ENCODE measurements around the gene SDC1.
A peak's percentile ranks its signal among the peaks of the same experiment; 100 is the strongest.

The SDC1 gene

DNA sequence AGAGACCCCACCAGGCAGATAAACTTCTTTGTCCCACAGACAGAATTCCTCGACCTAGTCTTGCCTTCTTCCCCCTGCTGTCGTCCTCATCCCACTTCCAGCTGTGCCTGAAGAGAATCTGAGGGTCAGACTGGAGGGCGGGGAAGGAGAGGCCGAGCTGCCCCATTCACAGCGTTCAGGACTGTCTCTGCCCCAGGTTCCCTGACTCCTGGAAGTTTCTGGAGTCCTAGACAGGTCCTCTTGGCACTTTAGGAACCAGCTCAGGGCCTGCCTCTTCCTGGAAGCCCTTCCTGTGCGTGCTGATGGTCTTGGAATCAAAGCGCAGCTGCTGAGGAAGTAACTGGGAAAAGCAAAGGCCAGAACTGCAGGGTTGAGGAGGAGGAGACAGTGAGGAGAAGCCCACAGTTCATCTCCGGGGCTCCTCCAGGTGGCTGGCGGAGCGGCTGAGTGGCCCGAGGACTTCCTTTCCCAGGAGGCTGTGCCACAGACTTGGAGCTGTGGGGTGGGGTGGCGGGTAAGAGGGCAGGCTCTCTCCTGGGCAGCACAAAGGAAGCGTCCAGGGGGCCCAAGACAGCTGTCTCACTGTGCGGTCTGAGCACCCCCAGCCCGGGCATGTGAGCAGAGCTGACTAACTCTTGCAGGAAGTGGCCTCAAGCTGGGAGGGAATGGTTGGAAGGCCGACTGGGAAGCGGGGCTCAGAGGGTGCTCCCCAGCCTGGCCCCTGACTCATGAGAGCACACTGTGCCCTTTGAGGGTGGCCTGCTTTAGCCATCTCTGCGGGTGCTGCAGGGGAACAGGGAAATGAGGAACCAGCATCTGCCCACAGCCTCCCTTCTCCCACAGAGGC, 39.5 kb downstream of the SDC1 start:
- H3K27me3 Mint-ChIP-seq (ENCODE audit: low read depth, poor library complexity) = peaks cover 12% of the 10 kb centered on the region
- no peaks in the 10 kb centered on the region for H3K36me3 Mint-ChIP-seq (ENCODE audit: low read depth)
- TF ChIP-seq, protein P1, sequence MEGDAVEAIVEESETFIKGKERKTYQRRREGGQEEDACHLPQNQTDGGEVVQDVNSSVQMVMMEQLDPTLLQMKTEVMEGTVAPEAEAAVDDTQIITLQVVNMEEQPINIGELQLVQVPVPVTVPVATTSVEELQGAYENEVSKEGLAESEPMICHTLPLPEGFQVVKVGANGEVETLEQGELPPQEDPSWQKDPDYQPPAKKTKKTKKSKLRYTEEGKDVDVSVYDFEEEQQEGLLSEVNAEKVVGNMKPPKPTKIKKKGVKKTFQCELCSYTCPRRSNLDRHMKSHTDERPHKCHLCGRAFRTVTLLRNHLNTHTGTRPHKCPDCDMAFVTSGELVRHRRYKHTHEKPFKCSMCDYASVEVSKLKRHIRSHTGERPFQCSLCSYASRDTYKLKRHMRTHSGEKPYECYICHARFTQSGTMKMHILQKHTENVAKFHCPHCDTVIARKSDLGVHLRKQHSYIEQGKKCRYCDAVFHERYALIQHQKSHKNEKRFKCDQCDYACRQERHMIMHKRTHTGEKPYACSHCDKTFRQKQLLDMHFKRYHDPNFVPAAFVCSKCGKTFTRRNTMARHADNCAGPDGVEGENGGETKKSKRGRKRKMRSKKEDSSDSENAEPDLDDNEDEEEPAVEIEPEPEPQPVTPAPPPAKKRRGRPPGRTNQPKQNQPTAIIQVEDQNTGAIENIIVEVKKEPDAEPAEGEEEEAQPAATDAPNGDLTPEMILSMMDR (IDR thresholded peaks at IDR 0.05) = no peak
- no peak overlapping the region for H3K4me3 Mint-ChIP-seq
- H3K4me1 Mint-ChIP-seq = peaks cover 80% of the 10 kb centered on the region
- H3K27ac Mint-ChIP-seq = peak overlapping the region; percentile 68
- no peaks in the 10 kb centered on the region for H3K9me3 Mint-ChIP-seq
- DNase-seq = no peak

DNA sequence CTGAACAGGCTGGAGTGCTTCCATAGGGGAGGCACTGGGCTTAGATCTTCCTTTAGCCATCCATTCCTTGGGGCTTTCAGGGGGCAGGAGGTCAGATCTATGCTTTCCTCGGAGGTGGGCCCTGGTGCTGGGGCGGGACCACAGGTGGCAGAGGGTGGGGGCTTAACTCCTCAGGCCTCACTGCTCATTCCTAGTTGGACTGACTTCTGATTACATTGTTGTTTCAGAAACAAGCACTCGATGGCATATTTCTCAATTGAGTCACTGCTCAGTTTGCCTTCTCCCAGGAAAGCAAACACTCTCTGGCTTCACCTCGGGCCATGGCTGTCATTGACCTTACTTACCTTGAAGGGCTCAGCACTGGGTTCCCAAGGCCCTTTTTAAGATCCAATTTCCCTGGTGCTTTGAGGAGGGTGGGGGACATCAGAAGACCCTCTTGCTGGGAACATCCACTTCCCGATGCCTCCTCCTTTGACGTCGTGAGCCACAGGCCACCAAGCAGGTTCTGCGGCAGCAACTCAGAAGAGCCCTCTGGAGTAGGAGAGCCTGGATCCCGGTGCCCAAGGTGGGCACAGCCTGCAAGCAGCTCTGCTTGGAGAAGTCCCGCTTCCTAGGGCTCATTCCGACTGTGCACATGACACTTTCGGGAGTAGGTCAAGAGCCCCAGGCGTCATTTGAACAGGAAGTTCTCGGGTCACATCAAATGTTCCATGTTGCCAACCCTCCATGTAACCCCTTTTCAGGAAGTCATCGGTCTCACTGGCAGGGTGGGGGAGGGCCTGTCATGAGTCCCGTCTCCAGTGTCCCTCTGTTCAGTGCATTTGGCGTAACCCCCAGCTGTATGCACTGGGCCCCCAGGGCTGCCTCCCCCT, 40.6 kb downstream of the SDC1 start:
- Mint-ChIP-seq H3K27ac (no peak overlapping the region), H3K4me3 (no peak overlapping the region), H3K4me1 (peaks cover 69% of the 10 kb centered on the region), H3K27me3 (ENCODE audit: low read depth, poor library complexity) (peaks cover 12% of the 10 kb centered on the region), H3K9me3 (no peaks in the 10 kb centered on the region), H3K36me3 (ENCODE audit: low read depth) (no peaks in the 10 kb centered on the region)
- no peak for DNase-seq
- TF ChIP-seq, protein P1 (IDR thresholded peaks at IDR 0.05) = no peak

DNA sequence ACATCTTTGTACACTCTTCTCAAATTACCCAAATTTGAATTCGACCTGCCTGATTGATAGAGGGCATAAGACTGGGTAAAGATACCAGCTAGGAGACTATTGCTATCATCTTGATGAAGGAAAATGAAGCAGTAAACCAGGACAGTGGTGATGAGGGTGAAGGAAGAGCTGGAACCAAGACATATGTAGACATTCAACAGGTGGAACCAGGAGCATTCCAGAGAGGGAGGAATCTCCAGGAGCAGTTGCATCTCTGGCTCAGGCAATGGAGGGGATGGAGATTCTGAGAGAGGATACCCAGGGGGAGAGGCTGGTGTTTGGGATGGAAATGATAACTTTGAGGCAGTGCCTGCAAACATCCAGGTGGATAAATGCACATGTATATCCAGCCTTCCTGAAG, 41.6 kb downstream of the SDC1 start:
- DNase-seq = no peak
- Mint-ChIP-seq H3K4me3 (no peak overlapping the region), H3K27ac (no peak overlapping the region), H3K9me3 (no peaks in the 10 kb centered on the region), H3K36me3 (ENCODE audit: low read depth) (no peaks in the 10 kb centered on the region), H3K27me3 (ENCODE audit: low read depth, poor library complexity) (peaks cover 12% of the 10 kb centered on the region), H3K4me1 (peaks cover 65% of the 10 kb centered on the region)
- TF ChIP-seq, protein P1 (IDR thresholded peaks at IDR 0.05) = no peak

DNA sequence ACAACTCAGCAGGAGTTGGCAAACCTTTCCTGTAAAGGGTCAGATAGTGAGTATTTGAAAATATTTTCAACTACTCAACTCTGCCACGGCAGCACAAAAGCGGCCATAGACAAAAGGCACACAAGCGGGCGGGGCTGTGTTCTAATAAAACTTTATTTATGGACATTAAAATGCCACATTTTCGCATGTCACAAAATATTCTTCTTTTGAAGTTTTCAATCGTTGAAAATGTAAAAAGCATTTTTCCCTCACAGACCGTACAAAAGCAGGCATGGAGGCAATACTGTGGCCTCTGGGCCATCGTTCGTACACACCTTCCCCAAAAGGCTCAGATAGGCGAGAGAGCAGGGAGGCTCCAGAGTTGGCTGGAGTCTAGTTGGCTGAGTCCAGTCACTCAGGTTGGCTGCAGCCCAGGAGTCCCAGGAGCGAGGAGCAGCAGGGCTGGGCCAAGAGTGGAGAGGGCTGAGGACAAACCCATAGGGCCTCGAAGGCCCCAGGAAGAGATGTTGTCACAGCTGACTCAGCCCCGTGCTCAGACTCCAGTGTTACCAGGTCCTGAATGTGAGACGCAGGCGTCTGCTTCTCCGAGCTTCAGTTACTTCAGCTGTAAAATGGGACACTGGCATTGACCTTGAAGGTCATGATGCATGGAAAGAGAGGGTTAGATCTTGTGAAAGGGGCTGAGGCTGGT, 42.5 kb downstream of the SDC1 start:
- Mint-ChIP-seq H3K9me3 (no peaks in the 10 kb centered on the region), H3K4me3 (no peak overlapping the region), H3K27ac (no peak overlapping the region), H3K36me3 (ENCODE audit: low read depth) (no peaks in the 10 kb centered on the region), H3K4me1 (peaks cover 63% of the 10 kb centered on the region), H3K27me3 (ENCODE audit: low read depth, poor library complexity) (peaks cover 12% of the 10 kb centered on the region)
- DNase-seq = no peak
- TF ChIP-seq, protein P1 (IDR thresholded peaks at IDR 0.05) = no peak

DNA sequence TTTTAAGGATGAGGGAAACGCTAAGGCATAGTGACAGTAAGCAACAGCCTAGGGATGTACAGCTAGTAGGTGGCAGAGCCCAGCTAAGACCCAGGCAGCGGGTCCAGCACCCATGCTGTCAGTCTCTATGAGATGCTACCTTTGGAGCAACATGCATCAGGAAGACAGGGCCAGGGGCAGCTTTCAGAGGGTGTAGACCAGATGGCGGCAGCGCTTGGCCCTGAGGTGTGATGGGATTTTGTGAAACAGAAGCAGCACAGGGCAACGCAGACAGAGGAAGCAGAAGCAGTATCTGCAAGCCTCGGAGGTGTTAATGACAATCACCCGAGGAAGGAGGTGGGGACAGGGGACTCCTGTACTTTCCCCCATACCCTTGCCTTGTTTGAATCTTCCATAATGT, 43.2 kb downstream of the SDC1 start:
- Mint-ChIP-seq H3K36me3 (ENCODE audit: low read depth) (no peaks in the 10 kb centered on the region), H3K4me3 (no peak overlapping the region), H3K9me3 (no peaks in the 10 kb centered on the region), H3K4me1 (peaks cover 58% of the 10 kb centered on the region), H3K27me3 (ENCODE audit: low read depth, poor library complexity) (peaks cover 12% of the 10 kb centered on the region), H3K27ac (peak overlapping the region; percentile 36)
- TF ChIP-seq, protein P1 (IDR thresholded peaks at IDR 0.05) = no peak
- DNase-seq = no peak
